H54 (cell line): ENCODE results near the gene DMAP1.

Experiments used
- DNase-seq: peaks from one replicate; pipeline ENCODE4 v3.0.0; 2011; ENCODE audit warnings: low spot score, mixed read lengths; ENCODE audit not compliant: insufficient read length
- FAIRE-seq: peaks from 3 replicates; lab custom pipeline; 2011; peaks lifted over from hg19 to GRCh38; lab: Jason Lieb, UNC
- POLR2A ChIP-seq: IDR thresholded peaks from 2 replicates; pipeline ENCODE4 v1.6.1; 2011; ENCODE audit warnings: low read depth, mild to moderate bottlenecking, low read length

Gene DMAP1

DNA sequence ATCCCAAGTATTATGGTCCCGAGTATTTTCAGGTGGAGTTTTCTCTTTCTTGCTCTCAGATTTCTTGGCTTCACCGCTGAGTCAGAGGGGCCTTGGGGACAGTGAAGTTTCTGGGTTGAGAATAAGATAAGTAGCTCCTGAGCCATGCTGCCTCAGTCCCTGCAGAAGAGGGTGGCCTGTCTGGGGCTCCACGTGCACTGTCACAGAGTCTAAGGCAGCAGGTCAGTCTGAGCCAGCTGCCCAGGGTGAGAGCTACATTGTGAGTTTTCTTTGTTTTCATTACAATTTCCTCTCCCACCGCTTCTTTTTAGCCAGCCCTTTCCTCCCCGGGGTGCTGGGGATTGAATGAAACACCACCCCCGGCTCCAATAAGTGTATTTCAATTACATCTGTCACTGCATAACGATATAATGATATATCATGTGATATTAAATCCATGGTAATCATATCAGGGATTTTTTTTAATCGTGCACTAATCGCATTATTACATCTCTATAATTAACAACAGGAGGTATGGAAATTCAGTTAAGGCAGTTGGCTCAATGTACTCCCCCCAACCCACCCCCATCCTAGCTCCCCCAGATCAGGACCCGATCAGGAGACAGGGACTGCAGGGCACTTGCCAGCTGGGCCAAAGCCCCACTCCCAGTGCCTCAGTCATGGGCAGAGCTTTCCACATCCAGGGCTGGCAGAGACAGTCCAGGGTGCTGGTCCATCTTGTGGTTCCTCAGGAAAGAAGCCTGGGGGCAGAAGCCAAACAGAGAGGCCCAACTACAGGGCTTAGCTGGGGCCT lies 43.7 kb downstream of the DMAP1 start:
- no peak for FAIRE-seq
- TF ChIP-seq POLR2A: no peak
- DNase-seq: no peak

DNA sequence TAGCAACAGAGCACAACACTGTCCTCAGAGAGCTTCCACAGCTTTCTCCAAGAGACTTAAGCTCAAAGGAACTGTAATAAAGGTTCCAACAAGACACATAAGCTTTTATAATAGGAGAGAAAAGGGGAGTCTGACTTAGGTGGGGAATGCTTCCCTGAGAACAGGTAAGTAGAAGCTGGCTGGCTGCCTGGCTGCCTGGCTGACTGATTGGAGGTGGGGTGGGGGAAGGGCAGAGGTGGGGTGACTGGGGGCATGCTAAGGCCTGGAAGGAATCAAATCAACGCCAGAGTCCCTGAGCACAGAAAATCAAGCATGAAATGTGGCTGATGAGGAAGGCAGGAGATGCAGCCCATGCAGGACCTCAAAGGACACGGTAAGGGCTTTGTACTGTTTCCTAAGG lies 45.8 kb downstream of the DMAP1 start:
- FAIRE-seq: no peak
- no peak for DNase-seq
- no peak for TF ChIP-seq POLR2A

DNA sequence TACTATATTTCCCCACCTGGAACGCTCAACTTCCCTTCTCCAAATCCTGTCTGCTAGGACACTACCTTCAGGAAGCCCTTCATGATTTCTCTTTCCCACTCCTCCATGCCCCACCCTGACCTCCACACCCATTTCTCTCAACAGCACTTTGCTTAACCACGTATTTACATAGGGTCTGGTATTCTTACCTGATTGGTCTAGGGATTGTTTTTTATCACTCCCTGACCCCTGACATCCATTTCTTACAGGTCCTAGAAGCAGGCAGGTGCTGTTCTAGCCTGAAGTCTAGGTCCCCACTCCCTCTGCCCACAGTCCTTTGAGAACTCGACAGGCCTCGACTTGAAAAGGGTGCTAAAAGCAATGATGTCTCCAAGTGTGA lies 47.5 kb downstream of the DMAP1 start:
- DNase-seq (no peak), FAIRE-seq (no peak)
- no peak for TF ChIP-seq POLR2A

DNA sequence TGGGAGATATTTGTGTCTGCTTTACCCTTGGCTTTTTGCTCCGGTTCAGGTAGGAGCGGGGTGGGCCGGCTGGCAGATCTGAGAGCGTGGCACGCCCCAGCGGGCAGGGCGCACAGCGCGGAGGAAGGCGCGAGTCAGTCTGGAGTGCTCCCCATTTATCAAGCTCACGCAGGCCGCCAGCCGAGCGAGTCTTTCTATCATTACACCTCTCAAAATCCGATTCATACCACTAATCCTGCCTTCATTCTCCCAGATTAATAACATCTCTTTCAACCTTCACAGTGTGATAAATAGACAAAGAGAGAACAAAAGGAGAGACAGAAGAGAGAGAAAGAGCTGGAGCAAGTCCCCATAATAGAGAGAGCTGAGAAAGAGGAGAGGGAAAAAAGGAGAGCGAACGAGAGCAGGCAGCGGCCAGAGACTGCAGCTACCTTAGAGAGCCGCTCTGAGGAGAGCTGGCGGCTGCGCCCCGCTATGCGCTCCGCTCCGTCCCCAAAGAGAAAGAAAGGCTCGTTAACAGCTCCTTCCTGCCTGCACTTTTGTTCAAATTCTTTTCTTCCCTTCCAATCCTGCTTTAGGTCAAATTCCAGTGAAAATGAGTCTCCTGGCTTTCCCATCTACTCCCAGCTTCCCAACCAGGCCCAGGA lies 48.0 kb downstream of the DMAP1 start:
- TF ChIP-seq POLR2A: no peak
- DNase-seq (no peak), FAIRE-seq (no peak)

DNA sequence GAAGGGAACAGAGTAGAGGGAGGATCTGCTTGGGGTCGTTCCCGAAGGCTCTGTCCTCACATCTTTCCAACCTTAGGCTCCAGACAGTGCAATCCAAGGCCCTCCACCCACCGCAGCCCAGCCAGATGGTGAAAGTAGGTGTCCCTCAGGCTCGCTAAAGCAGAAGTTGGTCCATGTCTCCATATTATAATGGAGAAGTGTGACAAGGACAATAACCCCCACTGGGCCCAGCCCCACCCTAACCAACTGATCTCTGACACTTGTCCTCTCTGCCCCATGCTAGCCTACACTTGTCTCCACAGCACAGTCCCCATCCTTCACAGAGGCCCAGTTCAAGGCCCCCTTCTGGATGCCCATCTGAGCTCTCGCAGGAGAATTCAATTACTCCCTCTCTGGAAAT lies 48.7 kb downstream of the DMAP1 start:
- TF ChIP-seq POLR2A: no peak
- no peak for FAIRE-seq

DNA sequence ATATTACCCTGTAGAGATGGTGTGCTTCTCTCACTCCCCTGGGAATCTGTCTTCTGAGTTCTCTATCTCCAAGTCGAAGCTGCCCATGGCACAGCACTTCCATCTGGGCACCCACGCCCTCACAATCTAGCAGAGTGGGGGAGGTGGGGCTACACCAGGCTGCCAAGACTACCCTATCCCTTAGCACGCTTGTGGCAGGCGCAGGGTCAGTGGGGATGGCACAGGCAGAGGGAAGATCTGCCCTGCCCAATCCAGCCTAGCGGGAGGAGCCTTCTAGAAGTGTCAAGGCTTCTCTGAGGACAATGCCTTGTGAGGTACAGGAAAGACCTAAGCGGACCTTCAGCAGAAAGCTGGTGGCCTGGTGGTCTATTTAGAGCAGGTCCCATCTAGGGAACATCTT lies 49.1 kb downstream of the DMAP1 start:
- no peak for DNase-seq
- TF ChIP-seq POLR2A: no peak
- FAIRE-seq: no peak

More for the DNA sequence above, 48.7 kb downstream of the DMAP1 start:
- DNase-seq: no peak

DNA sequence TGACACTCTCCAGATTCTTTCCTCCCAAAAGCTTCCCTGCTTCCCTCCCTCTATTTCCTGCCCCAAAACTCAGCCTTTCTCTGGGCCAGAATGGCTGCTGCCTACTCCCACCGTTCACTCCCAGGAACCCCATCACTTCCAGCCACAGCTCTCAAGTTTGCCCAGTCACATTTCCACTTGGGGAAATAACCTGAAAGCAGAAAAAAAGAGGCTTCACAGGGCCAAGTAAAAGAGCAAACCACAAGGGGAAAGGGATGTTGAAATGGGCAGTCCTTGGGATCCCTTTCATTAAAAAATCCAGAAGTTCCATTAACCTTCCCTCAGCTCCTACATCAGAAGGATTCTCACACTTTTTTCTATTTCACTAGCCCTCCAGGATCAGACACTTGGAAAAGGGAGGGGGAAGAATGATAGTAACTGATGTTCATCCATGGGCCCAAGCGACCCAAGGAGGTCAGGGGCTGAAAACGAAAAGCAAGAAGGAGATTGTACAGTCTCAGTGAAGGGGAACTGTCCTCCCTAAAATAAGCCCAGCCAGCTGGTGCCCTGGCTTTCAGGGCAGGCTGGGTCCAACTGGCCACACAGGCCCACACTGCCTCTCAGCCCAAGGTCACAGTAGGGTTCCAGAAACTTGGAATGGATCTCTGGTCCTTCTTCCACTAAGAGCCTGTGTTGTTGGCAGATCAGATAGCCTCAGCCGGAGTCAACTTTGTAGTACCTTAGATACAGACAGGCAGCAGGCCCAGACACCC lies 49.7 kb downstream of the DMAP1 start:
- DNase-seq (no peak), FAIRE-seq (no peak)
- no peak for TF ChIP-seq POLR2A

DNA sequence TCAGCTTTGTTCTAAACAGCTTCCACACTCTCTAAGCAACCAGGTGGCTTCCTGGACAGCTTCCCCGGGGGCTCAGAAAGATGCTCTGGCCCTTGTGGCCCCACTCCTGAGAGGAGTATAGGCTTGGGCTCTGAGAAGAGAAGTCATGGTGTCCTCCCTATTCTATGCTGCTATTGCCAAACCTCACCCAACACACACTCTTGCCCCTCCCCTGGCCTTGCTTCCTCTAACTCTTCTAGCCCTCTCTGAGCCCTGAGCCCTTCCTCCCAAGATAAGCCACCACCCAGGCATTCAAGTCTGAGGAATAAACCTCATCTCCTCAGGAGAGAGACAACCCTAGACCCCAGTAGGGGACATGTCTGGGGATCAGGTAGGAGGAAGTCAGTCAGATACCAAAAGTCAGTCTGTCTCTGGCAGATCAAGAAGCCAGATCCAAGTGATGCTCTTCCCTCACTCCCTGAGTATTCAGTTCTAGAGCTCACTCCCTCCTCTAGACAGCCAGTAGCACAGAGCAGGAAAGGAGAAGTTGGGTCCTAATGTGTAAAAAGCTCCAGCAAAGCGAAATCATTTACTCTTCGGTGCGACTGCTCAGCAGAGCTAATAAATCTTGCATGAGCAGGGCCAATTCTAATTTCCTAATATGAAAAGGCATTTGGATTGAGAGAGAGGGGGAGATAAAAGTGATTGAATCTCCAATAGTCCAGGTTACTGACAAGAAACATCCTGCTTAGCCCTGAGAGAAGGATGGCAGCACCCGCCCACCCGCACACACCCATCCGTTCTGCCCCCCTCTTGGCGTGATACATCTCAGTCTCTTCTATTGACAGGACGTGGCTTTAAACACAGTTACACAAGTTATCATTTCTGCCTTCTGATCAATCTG lies 50.5 kb downstream of the DMAP1 start:
- TF ChIP-seq POLR2A: no peak
- DNase-seq: no peak
- FAIRE-seq: no peak

DNA sequence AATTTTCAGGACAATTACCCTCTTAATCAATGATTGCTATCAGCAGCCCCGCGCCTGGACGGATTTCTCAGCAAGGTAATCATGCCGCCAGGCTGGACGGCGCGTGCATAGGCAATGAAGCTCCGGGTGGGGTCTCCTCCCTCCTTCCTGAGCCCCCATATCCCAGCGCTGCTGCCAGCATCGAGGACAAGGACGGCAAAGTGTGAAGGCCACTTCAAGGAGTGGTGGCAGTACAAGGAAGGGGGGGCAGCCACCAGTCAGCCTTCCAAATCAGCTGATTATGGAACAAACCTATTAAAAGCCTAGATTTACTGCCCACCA lies 51.1 kb downstream of the DMAP1 start:
- DNase-seq: no peak

DNA sequence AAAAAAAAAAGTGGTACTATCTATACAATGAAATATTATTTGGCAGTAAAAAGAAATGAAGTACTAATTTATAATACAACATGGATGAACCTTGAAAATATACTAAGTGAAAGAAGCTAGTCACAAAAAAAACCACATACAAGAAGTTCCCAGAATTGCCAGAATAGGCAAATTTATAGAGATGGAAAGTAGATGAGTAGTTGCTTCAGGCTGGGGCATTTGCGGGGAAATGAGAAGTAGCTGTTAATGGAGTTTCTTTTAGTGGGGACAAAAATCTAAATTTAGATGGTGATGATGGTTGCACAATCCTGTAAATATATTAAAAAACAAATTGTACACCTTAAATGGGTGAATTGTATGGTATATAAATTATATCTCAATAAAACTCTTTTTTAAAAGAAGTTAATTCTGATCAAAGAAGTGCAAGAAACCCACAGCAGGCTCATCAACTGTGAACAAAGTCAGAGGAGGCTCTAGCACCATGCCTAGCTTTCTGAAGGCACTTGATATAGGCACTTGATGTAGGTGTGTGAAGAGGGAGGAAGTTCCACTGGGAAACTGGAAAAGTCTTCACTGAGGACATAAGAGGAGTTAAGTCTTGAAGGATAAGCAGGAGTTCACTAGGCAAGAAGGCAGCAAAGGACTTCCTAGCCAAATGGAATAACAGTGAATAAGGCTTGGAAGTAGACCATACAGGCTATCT lies 52.5 kb downstream of the DMAP1 start:
- no peak for TF ChIP-seq POLR2A
- DNase-seq (no peak), FAIRE-seq (no peak)

More for the DNA sequence above, 51.1 kb downstream of the DMAP1 start:
- TF ChIP-seq POLR2A: no peak
- FAIRE-seq: no peak

DNA sequence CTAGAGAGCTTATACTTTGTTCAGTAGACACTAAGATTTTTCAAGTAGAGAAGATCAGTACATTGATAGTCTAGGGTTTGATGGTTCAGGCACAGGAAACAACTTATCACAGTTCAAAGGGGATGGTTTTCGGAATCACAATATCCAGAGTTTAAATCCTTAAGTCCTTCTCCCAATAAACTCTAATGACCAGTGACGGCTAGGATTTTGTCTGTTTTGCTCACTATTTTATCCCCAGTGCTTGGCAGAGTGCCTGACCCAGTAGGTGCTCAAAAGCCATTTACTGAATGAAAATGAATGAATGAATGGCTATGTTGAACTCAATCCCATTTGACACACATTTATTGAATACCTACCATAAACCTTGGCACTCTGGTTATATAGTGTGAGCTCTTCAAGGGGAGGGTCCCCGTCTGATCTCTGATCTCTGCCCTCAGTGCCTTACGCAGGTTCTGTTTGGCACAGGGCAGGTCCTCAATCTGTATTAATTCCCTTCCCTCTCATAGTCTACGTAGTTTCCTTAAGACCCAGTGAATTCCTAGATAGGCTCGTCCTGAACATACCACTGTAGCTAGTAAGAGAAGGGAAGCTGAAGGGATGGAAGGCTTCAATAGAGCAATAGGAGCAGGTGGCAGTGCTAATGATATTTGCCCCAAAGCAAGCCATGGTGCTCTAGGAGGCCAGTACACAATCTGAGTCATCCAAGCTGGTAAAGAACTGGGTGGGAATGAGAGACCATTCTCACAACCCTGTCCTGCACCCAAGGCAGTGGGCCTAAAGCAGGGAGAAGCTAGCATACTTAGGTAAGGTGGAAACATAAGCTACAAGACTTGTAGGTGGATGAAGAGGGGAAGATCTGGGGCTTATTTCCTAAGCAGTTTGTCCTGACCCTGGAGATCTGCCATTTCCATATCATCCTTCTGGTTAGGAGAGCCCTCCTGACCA lies 53.4 kb downstream of the DMAP1 start:
- no peak for TF ChIP-seq POLR2A
- DNase-seq (no peak), FAIRE-seq (no peak)

DNA sequence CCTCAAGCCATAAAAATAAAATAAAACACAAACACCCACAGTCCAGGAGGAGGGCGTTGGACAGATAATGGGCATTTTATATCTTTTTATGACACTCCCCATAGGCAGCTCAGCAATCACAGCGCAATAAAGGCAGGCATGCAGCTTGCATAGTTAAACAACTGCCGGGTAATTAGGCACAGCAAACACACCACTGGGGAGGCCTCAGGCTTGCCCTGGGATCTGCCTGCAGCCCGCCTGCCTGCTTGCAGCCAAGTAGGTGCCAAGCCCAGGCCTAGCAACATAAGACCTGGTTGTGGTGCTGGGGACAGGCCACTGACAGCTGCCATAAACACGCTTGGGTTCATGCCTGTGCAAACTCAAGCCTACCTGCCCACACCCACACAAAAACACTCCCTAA lies 54.2 kb downstream of the DMAP1 start:
- DNase-seq: no peak
- TF ChIP-seq POLR2A: no peak

More for the DNA sequence above, 54.2 kb downstream of the DMAP1 start:
- no peak for FAIRE-seq
